Keratinocyte (primary cell): ENCODE results near the gene VILL. TPM values are rescaled to one million over a fixed set of nuclear protein-coding genes. Genes with fewer than 3 reads are reported as not detected.
A peak's percentile ranks its signal among the peaks of the same experiment; 100 is the strongest.

Experiments
- DNase-seq: peaks from one replicate; pipeline ENCODE4 v3.0.0-alpha.2; 2011; ENCODE audit warnings: low read depth, missing footprints, low spot score
- FAIRE-seq: peaks from 2 replicates; lab custom pipeline; 2011; peaks lifted over from hg19 to GRCh38; lab: Jason Lieb, UNC
- H2AFZ ChIP-seq: 2 replicates; pipeline ENCODE4 v1.6.0; 2012; ENCODE audit warnings: low read length, control low read depth, inconsistent platforms; ENCODE audit not compliant: control insufficient read depth
- H3K27ac ChIP-seq: 2 replicates; pipeline ENCODE4 v1.5.1; 2011; ENCODE audit warnings: low read length; ENCODE audit not compliant: control insufficient read depth, insufficient read depth
- H3K27me3 ChIP-seq: 3 replicates; pipeline ENCODE4 v1.6.0; 2011; ENCODE audit warnings: low read length; ENCODE audit not compliant: control insufficient read depth, insufficient read depth; ENCODE audit errors: extremely low read depth
- H3K36me3 ChIP-seq, 2 experiments: 2 replicates in 1 of 2; 3 replicates in 1 of 2; pipeline ENCODE4 v1.5.1; 2011; ENCODE audit warnings: low read length in 2 of 2, mild to moderate bottlenecking in 1 of 2; ENCODE audit not compliant: control insufficient read depth in 2 of 2, insufficient read depth in 2 of 2; ENCODE audit errors: extremely low read depth in 1 of 2
- H3K4me1 ChIP-seq: 3 replicates; pipeline ENCODE4 v1.5.1; 2011; ENCODE audit warnings: low read length; ENCODE audit not compliant: control insufficient read depth, insufficient read depth; ENCODE audit errors: extremely low read depth
- H3K4me2 ChIP-seq: 3 replicates; pipeline ENCODE4 v1.6.0; 2011; ENCODE audit warnings: low read depth, low read length; ENCODE audit not compliant: control insufficient read depth, insufficient read depth; ENCODE audit errors: extremely low read depth
- H3K4me3 ChIP-seq, 3 experiments: fragments of 200-600 bp in 1 of 3; sonication (generic) in 1 of 3; 2 replicates in 2 of 3; 3 replicates in 1 of 3; pipeline ENCODE4 v1.5.1; 2011 to 2016; ENCODE audit warnings: low read length in 3 of 3, mild to moderate bottlenecking in 3 of 3, control low read depth in 2 of 3, inconsistent platforms in 1 of 3, low read depth in 1 of 3, mixed read lengths in 1 of 3, mixed run types in 1 of 3, moderate library complexity in 1 of 3; ENCODE audit not compliant: control insufficient read depth in 2 of 3, insufficient read depth in 2 of 3; ENCODE audit errors: extremely low read depth in 1 of 3
- H3K79me2 ChIP-seq: 2 replicates; pipeline ENCODE4 v1.6.0; 2012; ENCODE audit warnings: low read length; ENCODE audit not compliant: control insufficient read depth, insufficient read depth
- H3K9ac ChIP-seq: 3 replicates; pipeline ENCODE4 v1.6.0; 2011; ENCODE audit warnings: low read length; ENCODE audit not compliant: control insufficient read depth, insufficient read depth; ENCODE audit errors: extremely low read depth
- H3K9me1 ChIP-seq: 3 replicates; pipeline ENCODE4 v1.6.0; 2011; ENCODE audit warnings: low read length; ENCODE audit not compliant: control insufficient read depth, insufficient read depth; ENCODE audit errors: extremely low read depth
- H3K9me3 ChIP-seq: 2 replicates; pipeline ENCODE4 v1.5.1; 2012; ENCODE audit warnings: low read depth, low read length; ENCODE audit not compliant: control insufficient read depth
- H4K20me1 ChIP-seq: 3 replicates; pipeline ENCODE4 v1.6.0; 2011; ENCODE audit warnings: low read length; ENCODE audit not compliant: control insufficient read depth, insufficient read depth; ENCODE audit errors: extremely low read depth
- CTCF ChIP-seq, 3 experiments: IDR thresholded peaks in 1 of 3; conservative IDR thresholded peaks in 1 of 3; optimal IDR thresholded peaks in 1 of 3; 2 replicates in 2 of 3; 3 replicates in 1 of 3; pipeline versions ENCODE3 to v1.5.1; 2011; ENCODE audit warnings: low read length in 3 of 3, mild to moderate bottlenecking in 3 of 3, moderate library complexity in 2 of 3, control low read depth in 1 of 3, inconsistent platforms in 1 of 3; ENCODE audit not compliant: insufficient read depth in 2 of 3; ENCODE audit errors: extremely low read depth in 1 of 3
- EZH2 ChIP-seq: IDR thresholded peaks from one replicate; pipeline ENCODE4 v1.6.1; 2012; ENCODE audit warnings: inconsistent platforms, mild to moderate bottlenecking, low read length, moderate library complexity
- dilution Hi-C: fragments of 300-500 bp; cut with MboI; formaldehyde crosslinking; loops from one replicate; pipeline ENCODE4 v1.7.0; 2020; ENCODE audit warnings: low sequenced_read_pairs; ENCODE audit not compliant: extremely low pct_ligation_motif_present
- polyA plus RNA-seq, 5 experiments: library from polyadenylated mRNA; depleted of rRNA in 3 of 5; stranded (reverse) in 3 of 5; stranded (forward) in 1 of 5; unstranded in 1 of 5; fragments of >200 nt; gene quantifications; 1 replicate in 1 of 5; 2 replicates in 3 of 5; 3 replicates in 1 of 5; pipeline versions ENCODE4 v1.2.1 to v1.2.3, GENCODE V29; 2011 to 2012; ENCODE audit warnings: missing spikeins in 2 of 5, low read depth in 1 of 5, low replicate concordance in 1 of 5

Gene VILL
- polyA plus RNA-seq, 1 donor (not counting 4 experiments of a cell fraction or from before 2014, with no cell fraction given): 2.1 TPM

DNA sequence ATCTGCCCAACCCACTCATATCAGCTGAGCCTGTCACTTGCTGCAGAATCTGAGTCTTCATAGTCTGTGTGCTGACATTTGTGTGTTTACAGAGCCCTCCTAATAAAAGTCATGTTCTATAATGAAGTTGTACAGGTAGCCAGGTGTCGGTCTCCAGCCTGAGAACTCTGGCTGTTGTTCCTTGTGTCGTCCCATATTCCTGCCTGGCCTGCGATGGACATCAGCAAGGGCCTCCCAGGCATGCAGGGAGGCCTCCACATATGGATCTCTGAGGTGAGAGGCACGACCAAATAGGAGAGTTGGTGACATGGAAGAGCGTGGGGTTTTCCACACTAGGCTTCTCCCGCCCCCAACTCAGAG is 2.9 kb downstream of the VILL start:
- peak overlapping the region in 2 of 3 experiments; percentile 62 to 76 for H3K4me3 ChIP-seq
- no peaks in the 10 kb centered on the region for H4K20me1 ChIP-seq
- no peaks in the 10 kb centered on the region for H3K9me1 ChIP-seq
- H3K27me3 ChIP-seq: no peaks in the 10 kb centered on the region
- peaks cover 23% of the 10 kb centered on the region for H3K4me1 ChIP-seq
- H3K9ac ChIP-seq: peak overlapping the region; percentile 76
- FAIRE-seq (no peak), DNase-seq (no peak)
- dilution Hi-C loops: no loop called here
- H3K9me3 ChIP-seq: no peaks in the 10 kb centered on the region
- no peak for TF ChIP-seq CTCF (optimal IDR thresholded peaks at IDR 0.05 in 1 of 3, IDR thresholded peaks at IDR 0.05 in 1 of 3, conservative IDR thresholded peaks at IDR 0.05 in 1 of 3; ENCODE audit: extremely low read depth in 1 of 3, insufficient read depth in 2 of 3, low read length in 3 of 3)
- TF ChIP-seq EZH2: no peak
- H3K79me2 ChIP-seq: no peaks in the 10 kb centered on the region
- H2AFZ ChIP-seq: peak overlapping the region; percentile 95
- peak overlapping the region; percentile 64 for H3K27ac ChIP-seq
- no peaks in the 10 kb centered on the region for H3K36me3 ChIP-seq
- H3K4me2 ChIP-seq: peak overlapping the region; percentile 55

- dilution Hi-C loops: no loop called here
- Histone ChIP-seq H3K9me1 (no peaks in the 10 kb centered on the region), H3K4me3 (peak overlapping the region; percentile 52 to 76 (median 62)), H2AFZ (peak overlapping the region; percentile 95), H3K9me3 (no peaks in the 10 kb centered on the region), H3K4me1 (peaks cover 26% of the 10 kb centered on the region), H3K9ac (peak overlapping the region; percentile 76), H3K27me3 (no peaks in the 10 kb centered on the region), H3K27ac (peak overlapping the region; percentile 64), H3K36me3 (no peaks in the 10 kb centered on the region), H4K20me1 (no peaks in the 10 kb centered on the region), H3K4me2 (peak overlapping the region; percentile 55), H3K79me2 (no peaks in the 10 kb centered on the region)
- DNase-seq: no peak
- FAIRE-seq: peak; percentile 41
- no peak for TF ChIP-seq CTCF (optimal IDR thresholded peaks at IDR 0.05 in 1 of 3, IDR thresholded peaks at IDR 0.05 in 1 of 3, conservative IDR thresholded peaks at IDR 0.05 in 1 of 3; ENCODE audit: extremely low read depth in 1 of 3, insufficient read depth in 2 of 3, low read length in 3 of 3)
- TF ChIP-seq EZH2: no peak
Observed at GRCh38 chr3:37993820-37994638, 3.4 kb downstream of the VILL start.
